ENCODE data around the gene SH3BGRL3.

- no peak for TF ChIP-seq CTCF (IDR thresholded peaks at IDR 0.05; ENCODE audit: low read depth, low read length, poor library complexity, severe bottlenecking)
- TF ChIP-seq EZH2phosphoT487 (IDR thresholded peaks at IDR 0.05; ENCODE audit: borderline replicate concordance, low read length), result no peak
These were observed 16.7 kb upstream of the SH3BGRL3 start for GRCh38 chr1:26263212-26263611.
